ENCODE measurements around the gene FCER1A. TPM values are rescaled to one million over a fixed set of nuclear protein-coding genes. Genes with fewer than 3 reads are reported as not detected.
"Not testable (repeated sequence)": the region's sequence is repeated elsewhere in the genome, so short reads cannot be mapped to it uniquely, and the experiment has no call there.

The FCER1A gene
- total RNA-seq, 1 experiment from 2014 or later, result not detected

DNA sequence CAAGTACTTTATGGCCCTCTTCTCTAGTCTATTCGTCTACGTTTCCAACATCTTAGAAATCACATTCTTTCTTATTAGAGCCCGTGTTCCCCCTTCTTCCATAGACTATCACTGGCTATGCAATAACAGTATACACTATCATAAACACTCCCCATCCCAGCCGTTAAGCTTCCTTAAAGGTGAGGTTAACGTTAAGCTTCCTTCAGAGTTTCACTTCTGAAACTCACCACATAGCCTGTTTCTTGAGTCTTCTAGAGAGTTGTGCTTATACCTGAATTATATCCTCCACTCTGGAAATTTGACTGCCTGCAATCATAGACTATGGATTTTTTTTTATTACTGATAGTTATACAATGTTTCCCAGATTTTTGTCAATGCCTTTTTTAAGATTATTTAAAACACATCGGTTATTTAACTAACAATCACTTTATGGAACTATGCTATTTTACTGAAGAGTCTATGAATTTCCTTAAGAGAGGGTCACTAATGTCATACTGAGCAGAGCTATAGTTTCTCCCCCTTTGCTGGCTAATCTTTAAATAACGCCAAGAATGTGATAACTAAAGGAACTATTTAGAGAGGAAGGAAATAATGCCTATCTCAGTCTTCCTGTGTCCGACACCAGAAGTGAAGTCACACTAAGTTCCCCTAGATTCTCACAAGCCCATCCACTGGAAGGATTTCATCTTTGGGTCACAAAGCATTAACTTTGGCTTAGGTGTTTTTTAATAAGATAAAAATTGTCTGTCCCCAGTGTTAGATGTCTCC is 16.8 kb downstream of the FCER1A start:
- no peak for DNase-seq
- Histone ChIP-seq H3K4me3 (ENCODE audit: insufficient read depth, low read depth, low read length) (no peak overlapping the region), H3K36me3 (replicated peaks; ENCODE audit: control insufficient read depth, insufficient read depth, low read length) (no peaks in the 10 kb centered on the region), H3K27me3 (ENCODE audit: control insufficient read depth, insufficient read depth, low read length) (no peaks in the 10 kb centered on the region)

DNA sequence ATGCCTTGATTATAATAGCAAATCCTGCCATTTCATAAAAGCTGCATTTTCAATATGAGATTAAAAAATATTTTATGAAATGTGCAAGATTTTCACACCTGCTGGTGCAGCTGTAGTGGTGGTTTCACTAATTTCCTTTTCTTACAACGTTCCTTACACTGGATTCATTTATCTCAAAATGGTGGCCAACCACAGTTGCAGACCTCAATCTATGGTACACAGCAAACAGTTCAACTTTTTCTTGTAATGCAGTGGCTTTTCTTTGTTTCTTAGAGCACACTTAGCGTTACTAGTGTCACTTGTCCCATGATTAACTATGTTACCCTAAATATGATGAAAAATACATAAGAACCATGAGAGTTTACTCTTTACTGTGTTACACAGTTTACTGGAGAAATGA is 32.7 kb downstream of the FCER1A start:
- Histone ChIP-seq H3K4me3 (ENCODE audit: insufficient read depth, low read depth, low read length) (no peak overlapping the region), H3K36me3 (replicated peaks; ENCODE audit: control insufficient read depth, insufficient read depth, low read length) (no peaks in the 10 kb centered on the region), H3K27me3 (ENCODE audit: control insufficient read depth, insufficient read depth, low read length) (no peaks in the 10 kb centered on the region)
- no peak for DNase-seq

DNA sequence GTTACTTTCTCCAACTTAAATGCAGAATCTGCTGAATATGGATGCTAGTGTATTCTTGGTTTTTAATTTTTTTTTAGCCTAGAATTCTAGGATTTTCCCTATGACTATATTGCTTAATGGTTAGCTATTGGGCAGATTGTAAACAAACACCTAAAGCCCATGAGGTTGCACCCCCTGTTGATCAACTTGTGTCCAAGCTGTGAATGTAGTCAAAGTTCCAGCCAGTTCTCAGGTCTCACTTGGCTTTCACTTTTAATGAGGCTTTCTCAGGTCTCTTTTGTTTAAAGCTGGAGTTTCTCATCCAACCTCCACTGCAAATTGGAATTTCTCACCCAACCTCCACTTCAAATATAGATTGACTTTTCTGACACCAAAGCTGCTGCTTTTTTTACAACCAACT is 35.9 kb downstream of the FCER1A start:
- DNase-seq, result peak; percentile 14
- H3K4me3 ChIP-seq (ENCODE audit: insufficient read depth, low read depth, low read length), result no peak overlapping the region
- H3K27me3 ChIP-seq (ENCODE audit: control insufficient read depth, insufficient read depth, low read length), result no peaks in the 10 kb centered on the region
- no peaks in the 10 kb centered on the region for H3K36me3 ChIP-seq (replicated peaks; ENCODE audit: control insufficient read depth, insufficient read depth, low read length)

- Histone ChIP-seq H3K36me3 (replicated peaks; ENCODE audit: control insufficient read depth, insufficient read depth, low read length) (no peaks in the 10 kb centered on the region), H3K27me3 (ENCODE audit: control insufficient read depth, insufficient read depth, low read length) (no peaks in the 10 kb centered on the region), H3K4me3 (ENCODE audit: insufficient read depth, low read depth, low read length) (no peak overlapping the region)
- no peak for DNase-seq
Measured at GRCh38 chr1:159339536-159339935, 37.4 kb downstream of the FCER1A start.

DNA sequence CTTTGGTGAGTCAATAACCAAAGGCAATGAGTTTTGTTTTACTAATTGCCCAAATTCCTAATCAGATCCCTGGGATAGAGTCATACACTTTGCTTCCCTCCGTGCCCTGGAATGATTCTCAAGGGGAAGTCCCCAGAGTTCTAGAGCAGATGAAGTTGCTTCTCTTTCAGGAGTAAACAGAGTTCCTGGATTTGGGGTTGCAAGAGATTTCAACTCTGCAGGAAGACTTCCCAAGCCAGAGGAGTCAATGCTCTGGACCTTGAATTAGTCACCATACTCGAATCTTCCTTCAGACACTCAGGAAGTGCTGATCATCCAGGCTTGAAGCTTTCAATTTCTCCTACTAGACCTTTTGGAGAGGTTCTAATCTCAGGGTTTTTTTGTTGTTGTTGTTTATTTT is 39.6 kb downstream of the FCER1A start:
- H3K36me3 ChIP-seq (replicated peaks; ENCODE audit: control insufficient read depth, insufficient read depth, low read length), result no peaks in the 10 kb centered on the region

GRCh38 chr1:159342761-159343425 is 40.8 kb downstream of the FCER1A start:
- Histone ChIP-seq H3K27me3 (ENCODE audit: control insufficient read depth, insufficient read depth, low read length) (no peaks in the 10 kb centered on the region), H3K4me3 (ENCODE audit: insufficient read depth, low read depth, low read length) (no peak overlapping the region), H3K36me3 (replicated peaks; ENCODE audit: control insufficient read depth, insufficient read depth, low read length) (no peaks in the 10 kb centered on the region)
- no peak for DNase-seq

More for the DNA sequence above, 39.6 kb downstream of the FCER1A start:
- Histone ChIP-seq H3K4me3 (ENCODE audit: insufficient read depth, low read depth, low read length) (no peak overlapping the region), H3K27me3 (ENCODE audit: control insufficient read depth, insufficient read depth, low read length) (no peaks in the 10 kb centered on the region)
- DNase-seq, result no peak

DNA sequence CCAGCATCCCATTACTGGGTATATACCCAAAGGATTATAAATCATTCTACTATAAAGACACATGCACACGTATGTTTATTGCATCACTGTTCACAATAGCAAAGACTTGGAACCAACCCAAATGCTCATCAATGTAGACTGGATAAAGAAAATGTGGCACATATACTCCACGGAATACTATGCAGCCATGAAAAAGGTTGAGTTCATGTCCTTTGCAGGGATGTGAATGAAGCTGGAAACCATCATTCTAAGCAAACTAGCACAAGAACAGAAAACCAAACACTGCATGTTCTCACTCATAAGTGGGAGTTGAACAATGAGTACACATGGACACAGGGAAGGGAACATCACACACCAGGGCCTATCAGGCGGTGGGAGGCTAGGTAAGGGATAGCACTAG is 47.2 kb downstream of the FCER1A start:
- not testable (repeated sequence) for DNase-seq; H3K27me3 ChIP-seq (ENCODE audit: control insufficient read depth, insufficient read depth, low read length); H3K36me3 ChIP-seq (replicated peaks; ENCODE audit: control insufficient read depth, insufficient read depth, low read length); H3K4me3 ChIP-seq (ENCODE audit: insufficient read depth, low read depth, low read length)

- Histone ChIP-seq H3K4me3 (ENCODE audit: insufficient read depth, low read depth, low read length) (no peak overlapping the region), H3K36me3 (replicated peaks; ENCODE audit: control insufficient read depth, insufficient read depth, low read length) (no peaks in the 10 kb centered on the region), H3K27me3 (ENCODE audit: control insufficient read depth, insufficient read depth, low read length) (no peaks in the 10 kb centered on the region)
- DNase-seq, result no peak
Measured at GRCh38 chr1:159352436-159352835, 50.3 kb downstream of the FCER1A start.

Other genes starting within 250 kb of the FCER1A start
- 0.31 and 0.55 TPM in 2 replicates for gene AIM2, start 225.6 kb upstream of the FCER1A start, total RNA-seq (2014; rRNA removed; shearing (Covaris generic))
- gene CADM3, start 130.7 kb upstream of the FCER1A start, total RNA-seq (2014; rRNA removed; shearing (Covaris generic)), result 2.1 and 4.1 TPM in 2 replicates
- 0.22 TPM in 1 of 2 replicates, not detected in the other for gene ACKR1, start 97.5 kb upstream of the FCER1A start, total RNA-seq (2014; rRNA removed; shearing (Covaris generic))
- gene OR10J4, start 129.9 kb downstream of the FCER1A start, total RNA-seq (2014; rRNA removed; shearing (Covaris generic)), result not detected in 2 replicates
- not detected in 2 replicates for gene OR10J1, start 137.4 kb downstream of the FCER1A start, total RNA-seq (2014; rRNA removed; shearing (Covaris generic))
- gene OR10J5, start 233.7 kb downstream of the FCER1A start, total RNA-seq (2014; rRNA removed; shearing (Covaris generic)), result not detected in 2 replicates

Measured in H7 (cell line).